Keratinocyte (primary cell): ENCODE results near the gene DUSP5. TPM values are rescaled to one million over a fixed set of nuclear protein-coding genes. Genes with fewer than 3 reads are reported as not detected.

ENCODE experiments used
- DNase-seq: peaks from one replicate; pipeline ENCODE4 v3.0.0-alpha.2; 2011; ENCODE audit warnings: low read depth, missing footprints, low spot score
- FAIRE-seq: peaks from 2 replicates; lab custom pipeline; 2011; peaks lifted over from hg19 to GRCh38; lab: Jason Lieb, UNC
- H2AFZ ChIP-seq: 2 replicates; pipeline ENCODE4 v1.6.0; 2012; ENCODE audit warnings: low read length, control low read depth, inconsistent platforms; ENCODE audit not compliant: control insufficient read depth
- H3K27ac ChIP-seq: 2 replicates; pipeline ENCODE4 v1.5.1; 2011; ENCODE audit warnings: low read length; ENCODE audit not compliant: control insufficient read depth, insufficient read depth
- H3K27me3 ChIP-seq: 3 replicates; pipeline ENCODE4 v1.6.0; 2011; ENCODE audit warnings: low read length; ENCODE audit not compliant: control insufficient read depth, insufficient read depth; ENCODE audit errors: extremely low read depth
- H3K36me3 ChIP-seq, 2 experiments: 2 replicates in 1 of 2; 3 replicates in 1 of 2; pipeline ENCODE4 v1.5.1; 2011; ENCODE audit warnings: low read length in 2 of 2, mild to moderate bottlenecking in 1 of 2; ENCODE audit not compliant: control insufficient read depth in 2 of 2, insufficient read depth in 2 of 2; ENCODE audit errors: extremely low read depth in 1 of 2
- H3K4me1 ChIP-seq: 3 replicates; pipeline ENCODE4 v1.5.1; 2011; ENCODE audit warnings: low read length; ENCODE audit not compliant: control insufficient read depth, insufficient read depth; ENCODE audit errors: extremely low read depth
- H3K4me2 ChIP-seq: 3 replicates; pipeline ENCODE4 v1.6.0; 2011; ENCODE audit warnings: low read depth, low read length; ENCODE audit not compliant: control insufficient read depth, insufficient read depth; ENCODE audit errors: extremely low read depth
- H3K4me3 ChIP-seq, 3 experiments: fragments of 200-600 bp in 1 of 3; sonication (generic) in 1 of 3; 2 replicates in 2 of 3; 3 replicates in 1 of 3; pipeline ENCODE4 v1.5.1; 2011 to 2016; ENCODE audit warnings: low read length in 3 of 3, mild to moderate bottlenecking in 3 of 3, control low read depth in 2 of 3, inconsistent platforms in 1 of 3, low read depth in 1 of 3, mixed read lengths in 1 of 3, mixed run types in 1 of 3, moderate library complexity in 1 of 3; ENCODE audit not compliant: control insufficient read depth in 2 of 3, insufficient read depth in 2 of 3; ENCODE audit errors: extremely low read depth in 1 of 3
- H3K79me2 ChIP-seq: 2 replicates; pipeline ENCODE4 v1.6.0; 2012; ENCODE audit warnings: low read length; ENCODE audit not compliant: control insufficient read depth, insufficient read depth
- H3K9ac ChIP-seq: 3 replicates; pipeline ENCODE4 v1.6.0; 2011; ENCODE audit warnings: low read length; ENCODE audit not compliant: control insufficient read depth, insufficient read depth; ENCODE audit errors: extremely low read depth
- H3K9me1 ChIP-seq: 3 replicates; pipeline ENCODE4 v1.6.0; 2011; ENCODE audit warnings: low read length; ENCODE audit not compliant: control insufficient read depth, insufficient read depth; ENCODE audit errors: extremely low read depth
- H3K9me3 ChIP-seq: 2 replicates; pipeline ENCODE4 v1.5.1; 2012; ENCODE audit warnings: low read depth, low read length; ENCODE audit not compliant: control insufficient read depth
- H4K20me1 ChIP-seq: 3 replicates; pipeline ENCODE4 v1.6.0; 2011; ENCODE audit warnings: low read length; ENCODE audit not compliant: control insufficient read depth, insufficient read depth; ENCODE audit errors: extremely low read depth
- EZH2 ChIP-seq: IDR thresholded peaks from one replicate; pipeline ENCODE4 v1.6.1; 2012; ENCODE audit warnings: inconsistent platforms, mild to moderate bottlenecking, low read length, moderate library complexity
- dilution Hi-C: fragments of 300-500 bp; cut with MboI; formaldehyde crosslinking; loops from one replicate; pipeline ENCODE4 v1.7.0; 2020; ENCODE audit warnings: low sequenced_read_pairs; ENCODE audit not compliant: extremely low pct_ligation_motif_present
- polyA plus RNA-seq, 5 experiments: library from polyadenylated mRNA; depleted of rRNA in 3 of 5; stranded (reverse) in 3 of 5; stranded (forward) in 1 of 5; unstranded in 1 of 5; fragments of >200 nt; gene quantifications; 1 replicate in 1 of 5; 2 replicates in 3 of 5; 3 replicates in 1 of 5; pipeline versions ENCODE4 v1.2.1 to v1.2.3, GENCODE V29; 2011 to 2012; ENCODE audit warnings: missing spikeins in 2 of 5, low read depth in 1 of 5, low replicate concordance in 1 of 5
- TF ChIP-seq, protein P1 (sequence below), 3 experiments: IDR thresholded peaks in 1 of 3; conservative IDR thresholded peaks in 1 of 3; optimal IDR thresholded peaks in 1 of 3; 2 replicates in 2 of 3; 3 replicates in 1 of 3; pipeline versions ENCODE3 to v1.5.1; 2011; ENCODE audit warnings: low read length in 3 of 3, mild to moderate bottlenecking in 3 of 3, moderate library complexity in 2 of 3, control low read depth in 1 of 3, inconsistent platforms in 1 of 3; ENCODE audit not compliant: insufficient read depth in 2 of 3; ENCODE audit errors: extremely low read depth in 1 of 3

The DUSP5 gene
- polyA plus RNA-seq, 1 donor (not counting 4 experiments of a cell fraction or from before 2014, with no cell fraction given) = 49.6 TPM

- DNase-seq = no peak
- Histone ChIP-seq H3K9ac (no peak overlapping the region), H3K4me1 (no peaks in the 10 kb centered on the region), H3K79me2 (no peaks in the 10 kb centered on the region), H3K27me3 (no peaks in the 10 kb centered on the region), H3K4me3 (no peak overlapping the region), H3K9me1 (no peaks in the 10 kb centered on the region), H4K20me1 (no peaks in the 10 kb centered on the region), H3K9me3 (no peaks in the 10 kb centered on the region), H3K4me2 (no peak overlapping the region), H3K27ac (no peak overlapping the region), H3K36me3 (no peaks in the 10 kb centered on the region), H2AFZ (no peak overlapping the region)
- FAIRE-seq = no peak
- no peak for TF ChIP-seq EZH2
- TF ChIP-seq, protein P1, sequence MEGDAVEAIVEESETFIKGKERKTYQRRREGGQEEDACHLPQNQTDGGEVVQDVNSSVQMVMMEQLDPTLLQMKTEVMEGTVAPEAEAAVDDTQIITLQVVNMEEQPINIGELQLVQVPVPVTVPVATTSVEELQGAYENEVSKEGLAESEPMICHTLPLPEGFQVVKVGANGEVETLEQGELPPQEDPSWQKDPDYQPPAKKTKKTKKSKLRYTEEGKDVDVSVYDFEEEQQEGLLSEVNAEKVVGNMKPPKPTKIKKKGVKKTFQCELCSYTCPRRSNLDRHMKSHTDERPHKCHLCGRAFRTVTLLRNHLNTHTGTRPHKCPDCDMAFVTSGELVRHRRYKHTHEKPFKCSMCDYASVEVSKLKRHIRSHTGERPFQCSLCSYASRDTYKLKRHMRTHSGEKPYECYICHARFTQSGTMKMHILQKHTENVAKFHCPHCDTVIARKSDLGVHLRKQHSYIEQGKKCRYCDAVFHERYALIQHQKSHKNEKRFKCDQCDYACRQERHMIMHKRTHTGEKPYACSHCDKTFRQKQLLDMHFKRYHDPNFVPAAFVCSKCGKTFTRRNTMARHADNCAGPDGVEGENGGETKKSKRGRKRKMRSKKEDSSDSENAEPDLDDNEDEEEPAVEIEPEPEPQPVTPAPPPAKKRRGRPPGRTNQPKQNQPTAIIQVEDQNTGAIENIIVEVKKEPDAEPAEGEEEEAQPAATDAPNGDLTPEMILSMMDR (optimal IDR thresholded peaks at IDR 0.05 in 1 of 3, IDR thresholded peaks at IDR 0.05 in 1 of 3, conservative IDR thresholded peaks at IDR 0.05 in 1 of 3; ENCODE audit: extremely low read depth in 1 of 3, insufficient read depth in 2 of 3, low read length in 3 of 3) = no peak
- dilution Hi-C loops = loop anchor here (25.0 kb wide), 1 partner anchor 242 kb away; the partner anchor contains the start of gene SMNDC1
Observed at GRCh38 chr10:110553905-110554304, 56.2 kb downstream of the DUSP5 start.

DNA sequence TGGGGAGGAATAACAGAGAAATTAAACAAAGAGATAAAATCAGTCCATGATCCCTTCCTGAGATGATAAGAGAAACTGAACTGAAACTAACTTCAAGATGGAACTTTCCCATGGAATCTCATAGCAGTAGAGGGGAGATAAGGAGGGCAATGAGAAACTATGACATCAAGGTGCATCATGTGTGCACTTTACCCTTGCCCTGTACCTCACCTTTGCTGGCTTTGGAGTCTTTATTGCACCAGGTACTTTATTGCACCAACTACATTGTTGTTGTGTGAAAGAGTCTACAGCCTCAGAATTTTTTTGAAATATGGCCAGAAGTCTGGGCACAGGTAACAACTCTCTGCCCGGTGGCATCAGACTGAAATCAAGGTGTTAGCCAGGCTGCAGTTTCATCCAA, 58.6 kb downstream of the DUSP5 start:
- H3K36me3 ChIP-seq = no peaks in the 10 kb centered on the region
- no peak overlapping the region for H3K4me2 ChIP-seq
- H2AFZ ChIP-seq = no peak overlapping the region
- no peaks in the 10 kb centered on the region for H3K79me2 ChIP-seq
- FAIRE-seq (no peak), DNase-seq (no peak)
- H3K4me3 ChIP-seq = no peak overlapping the region
- H3K9me3 ChIP-seq = no peaks in the 10 kb centered on the region
- H3K9me1 ChIP-seq = no peaks in the 10 kb centered on the region
- H3K27ac ChIP-seq = no peak overlapping the region
- no peak for TF ChIP-seq EZH2
- TF ChIP-seq, protein P1 (optimal IDR thresholded peaks at IDR 0.05 in 1 of 3, IDR thresholded peaks at IDR 0.05 in 1 of 3, conservative IDR thresholded peaks at IDR 0.05 in 1 of 3; ENCODE audit: extremely low read depth in 1 of 3, insufficient read depth in 2 of 3, low read length in 3 of 3) = no peak
- dilution Hi-C loops = loop anchor here (25.0 kb wide), 1 partner anchor 244 kb away; the partner anchor contains the start of gene SMNDC1
- no peaks in the 10 kb centered on the region for H4K20me1 ChIP-seq
- no peak overlapping the region for H3K9ac ChIP-seq
- H3K27me3 ChIP-seq = no peaks in the 10 kb centered on the region
- H3K4me1 ChIP-seq = no peaks in the 10 kb centered on the region
